GM12878 (cell line): Measurements from ENCODE around the gene RPS27L.

ENCODE experiments used
- CTCF ChIP-seq, 3 experiments: IDR thresholded peaks in 2 of 3; conservative IDR thresholded peaks in 1 of 3; 2 replicates each; pipeline ENCODE4 v1.5.1; 2011; ENCODE audit warnings: low read depth in 3 of 3, low read length in 3 of 3, mild to moderate bottlenecking in 3 of 3, control low read depth in 2 of 3, moderate library complexity in 2 of 3, inconsistent platforms in 1 of 3, mixed read lengths in 1 of 3; ENCODE audit not compliant: control insufficient read depth in 2 of 3, insufficient read depth in 1 of 3; ENCODE audit errors: extremely low read depth in 1 of 3
- POLR2A ChIP-seq: IDR thresholded peaks from 2 replicates; pipeline ENCODE4 v1.6.1; 2011; ENCODE audit warnings: low read depth, mild to moderate bottlenecking, low read length
- RFX5 ChIP-seq: IDR thresholded peaks from 2 replicates; pipeline ENCODE4 v1.6.1; 2011; ENCODE audit warnings: low read depth, low read length, improper control_type of control experiment
- SMAD1 ChIP-seq: fragments of 450-650 bp; IDR thresholded peaks from 2 replicates; pipeline ENCODE4 v1.6.1; 2018; ENCODE audit warnings: mild to moderate bottlenecking, low read depth; ENCODE audit not compliant: partially characterized antibody
- SP1 ChIP-seq: IDR thresholded peaks from one replicate; pipeline ENCODE4 v1.6.1; 2011; ENCODE audit warnings: low read depth, low read length
- TCF12 ChIP-seq: IDR thresholded peaks from 2 replicates; pipeline ENCODE4 v1.6.1; 2011; ENCODE audit warnings: low read depth, mild to moderate bottlenecking, low read length
- ZNF622 ChIP-seq: fragments of 450-650 bp; IDR thresholded peaks from 2 replicates; pipeline ENCODE4 v1.6.1; 2017; ENCODE audit warnings: mild to moderate bottlenecking, inconsistent platforms
- TF ChIP-seq, protein P1 (sequence below): fragments of 450-650 bp; IDR thresholded peaks from 2 replicates; pipeline ENCODE4 v1.6.1; 2017; ENCODE audit warnings: borderline replicate concordance
- TF ChIP-seq, protein P2 (sequence below): IDR thresholded peaks from 2 replicates; pipeline ENCODE4 v1.6.1; 2012; ENCODE audit warnings: mild to moderate bottlenecking, low read depth, low read length

- TF ChIP-seq ZNF622 (no peak), SP1 (no peak), CTCF (IDR thresholded peaks at IDR 0.05 in 2 of 3, conservative IDR thresholded peaks at IDR 0.05 in 1 of 3; ENCODE audit: control insufficient read depth in 2 of 3, extremely low read depth in 1 of 3, insufficient read depth in 1 of 3, low read depth in 3 of 3, low read length in 3 of 3) (no peak), POLR2A (no peak), TCF12 (no peak), RFX5 (no peak), SMAD1 (no peak)
- TF ChIP-seq, protein P1, sequence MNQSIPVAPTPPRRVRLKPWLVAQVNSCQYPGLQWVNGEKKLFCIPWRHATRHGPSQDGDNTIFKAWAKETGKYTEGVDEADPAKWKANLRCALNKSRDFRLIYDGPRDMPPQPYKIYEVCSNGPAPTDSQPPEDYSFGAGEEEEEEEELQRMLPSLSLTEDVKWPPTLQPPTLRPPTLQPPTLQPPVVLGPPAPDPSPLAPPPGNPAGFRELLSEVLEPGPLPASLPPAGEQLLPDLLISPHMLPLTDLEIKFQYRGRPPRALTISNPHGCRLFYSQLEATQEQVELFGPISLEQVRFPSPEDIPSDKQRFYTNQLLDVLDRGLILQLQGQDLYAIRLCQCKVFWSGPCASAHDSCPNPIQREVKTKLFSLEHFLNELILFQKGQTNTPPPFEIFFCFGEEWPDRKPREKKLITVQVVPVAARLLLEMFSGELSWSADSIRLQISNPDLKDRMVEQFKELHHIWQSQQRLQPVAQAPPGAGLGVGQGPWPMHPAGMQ, result no peak
- TF ChIP-seq, protein P2, sequence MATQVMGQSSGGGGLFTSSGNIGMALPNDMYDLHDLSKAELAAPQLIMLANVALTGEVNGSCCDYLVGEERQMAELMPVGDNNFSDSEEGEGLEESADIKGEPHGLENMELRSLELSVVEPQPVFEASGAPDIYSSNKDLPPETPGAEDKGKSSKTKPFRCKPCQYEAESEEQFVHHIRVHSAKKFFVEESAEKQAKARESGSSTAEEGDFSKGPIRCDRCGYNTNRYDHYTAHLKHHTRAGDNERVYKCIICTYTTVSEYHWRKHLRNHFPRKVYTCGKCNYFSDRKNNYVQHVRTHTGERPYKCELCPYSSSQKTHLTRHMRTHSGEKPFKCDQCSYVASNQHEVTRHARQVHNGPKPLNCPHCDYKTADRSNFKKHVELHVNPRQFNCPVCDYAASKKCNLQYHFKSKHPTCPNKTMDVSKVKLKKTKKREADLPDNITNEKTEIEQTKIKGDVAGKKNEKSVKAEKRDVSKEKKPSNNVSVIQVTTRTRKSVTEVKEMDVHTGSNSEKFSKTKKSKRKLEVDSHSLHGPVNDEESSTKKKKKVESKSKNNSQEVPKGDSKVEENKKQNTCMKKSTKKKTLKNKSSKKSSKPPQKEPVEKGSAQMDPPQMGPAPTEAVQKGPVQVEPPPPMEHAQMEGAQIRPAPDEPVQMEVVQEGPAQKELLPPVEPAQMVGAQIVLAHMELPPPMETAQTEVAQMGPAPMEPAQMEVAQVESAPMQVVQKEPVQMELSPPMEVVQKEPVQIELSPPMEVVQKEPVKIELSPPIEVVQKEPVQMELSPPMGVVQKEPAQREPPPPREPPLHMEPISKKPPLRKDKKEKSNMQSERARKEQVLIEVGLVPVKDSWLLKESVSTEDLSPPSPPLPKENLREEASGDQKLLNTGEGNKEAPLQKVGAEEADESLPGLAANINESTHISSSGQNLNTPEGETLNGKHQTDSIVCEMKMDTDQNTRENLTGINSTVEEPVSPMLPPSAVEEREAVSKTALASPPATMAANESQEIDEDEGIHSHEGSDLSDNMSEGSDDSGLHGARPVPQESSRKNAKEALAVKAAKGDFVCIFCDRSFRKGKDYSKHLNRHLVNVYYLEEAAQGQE, result no peak
Observed at GRCh38 chr15:63198371-63199250, 41.3 kb upstream of the RPS27L start.
